ENCODE results near the gene TRMU.

The TRMU gene

GRCh38 chr22:46360097-46360496 is 24.6 kb downstream of the TRMU start:
- Histone ChIP-seq H3K36me3 (peaks cover 30% of the 10 kb centered on the region), H3K27ac (no peak overlapping the region), H3K4me3 (ENCODE audit: low read depth, low read length) (no peak overlapping the region), H3K9me3 (ENCODE audit: severe bottlenecking) (no peaks in the 10 kb centered on the region), H3K27me3 (ENCODE audit: insufficient read depth, low read depth, severe bottlenecking) (no peaks in the 10 kb centered on the region)
- no peak for TF ChIP-seq CTCF (IDR thresholded peaks at IDR 0.05; ENCODE audit: low read depth, low read length)
- DNase-seq = no peak

GRCh38 chr22:46360891-46361290 is 25.4 kb downstream of the TRMU start:
- Histone ChIP-seq H3K36me3 (peaks cover 22% of the 10 kb centered on the region), H3K27ac (no peak overlapping the region), H3K27me3 (ENCODE audit: insufficient read depth, low read depth, severe bottlenecking) (no peaks in the 10 kb centered on the region), H3K4me3 (ENCODE audit: low read depth, low read length) (no peak overlapping the region), H3K9me3 (ENCODE audit: severe bottlenecking) (no peaks in the 10 kb centered on the region)
- DNase-seq = no peak
- no peak for TF ChIP-seq CTCF (IDR thresholded peaks at IDR 0.05; ENCODE audit: low read depth, low read length)

GRCh38 chr22:46361826-46362202 is 26.3 kb downstream of the TRMU start:
- TF ChIP-seq CTCF (IDR thresholded peaks at IDR 0.05; ENCODE audit: low read depth, low read length) = no peak
- Histone ChIP-seq H3K27ac (no peak overlapping the region), H3K9me3 (ENCODE audit: severe bottlenecking) (no peaks in the 10 kb centered on the region), H3K27me3 (ENCODE audit: insufficient read depth, low read depth, severe bottlenecking) (no peaks in the 10 kb centered on the region), H3K36me3 (peaks cover 13% of the 10 kb centered on the region; the same call in 1 of the 2 replicates), H3K4me3 (ENCODE audit: low read depth, low read length) (no peak overlapping the region)
- no peak for DNase-seq

GRCh38 chr22:46362203-46362933 is 26.9 kb downstream of the TRMU start:
- H3K9me3 ChIP-seq (ENCODE audit: severe bottlenecking) = no peaks in the 10 kb centered on the region
- no peak overlapping the region for H3K4me3 ChIP-seq (ENCODE audit: low read depth, low read length)
- H3K27ac ChIP-seq = no peak overlapping the region
- no peak for TF ChIP-seq CTCF (IDR thresholded peaks at IDR 0.05; ENCODE audit: low read depth, low read length)
- peaks cover 7% of the 10 kb centered on the region; the same call in 1 of the 2 replicates for H3K36me3 ChIP-seq
- H3K27me3 ChIP-seq (ENCODE audit: insufficient read depth, low read depth, severe bottlenecking) = no peaks in the 10 kb centered on the region
- DNase-seq = no peak

GRCh38 chr22:46362934-46363515 is 27.5 kb downstream of the TRMU start:
- no peak for DNase-seq
- H3K27ac ChIP-seq = no peak overlapping the region
- TF ChIP-seq CTCF (IDR thresholded peaks at IDR 0.05; ENCODE audit: low read depth, low read length) = no peak

More at GRCh38 chr22:46362934-46363515, 27.5 kb downstream of the TRMU start:
- Histone ChIP-seq H3K9me3 (ENCODE audit: severe bottlenecking) (no peaks in the 10 kb centered on the region), H3K27me3 (ENCODE audit: insufficient read depth, low read depth, severe bottlenecking) (no peaks in the 10 kb centered on the region), H3K4me3 (ENCODE audit: low read depth, low read length) (no peak overlapping the region), H3K36me3 (peaks cover 5% of the 10 kb centered on the region; the same call in 1 of the 2 replicates)

Measured in WERI-Rb-1 (cell line).